ENCODE results near the gene LIPM. TPM values are rescaled to one million over a fixed set of nuclear protein-coding genes. Genes with fewer than 3 reads are reported as not detected.
A peak's percentile ranks its signal among the peaks of the same experiment; 100 is the strongest.

The LIPM gene
- total and polyA plus RNA-seq, 2 of the 13 experiments (the other 11 are each of a cell fraction or from before 2014, with no cell fraction given): not detected

- no peak for TF ChIP-seq ZNF800 (CRISPR knock-in tag; IDR thresholded peaks at IDR 0.05)
- TF ChIP-seq GFI1 (CRISPR knock-in tag; IDR thresholded peaks at IDR 0.05; ENCODE audit: borderline replicate concordance): peak; percentile 44; the same call in 1 of the 2 replicates
- no peak for TF ChIP-seq TP53 (CRISPR knock-in tag; conservative IDR thresholded peaks at IDR 0.05)
- no peak for TF ChIP-seq KDM5B (CRISPR knock-in tag; IDR thresholded peaks at IDR 0.05; ENCODE audit: borderline replicate concordance)
- no peak for TF ChIP-seq SP140L (CRISPR knock-in tag; IDR thresholded peaks at IDR 0.05; ENCODE audit: borderline replicate concordance)
- TF ChIP-seq ZNF740 (CRISPR knock-in tag; IDR thresholded peaks at IDR 0.05): no peak
- TF ChIP-seq BORCS8-MEF2B (CRISPR knock-in tag; IDR thresholded peaks at IDR 0.05): no peak
- TF ChIP-seq ZNF501 (CRISPR knock-in tag; IDR thresholded peaks at IDR 0.05): no peak
- TF ChIP-seq U2AF1 (optimal IDR thresholded peaks at IDR 0.05; ENCODE audit: low read depth, low read length): no peak
- TF ChIP-seq DR1 (CRISPR knock-in tag; IDR thresholded peaks at IDR 0.05): no peak
- no peak for TF ChIP-seq AHR (CRISPR knock-in tag; IDR thresholded peaks at IDR 0.05)
Observed at GRCh38 chr10:88792661-88793060, 9.9 kb upstream of the LIPM start (continued).

GRCh38 chr10:88793712-88794299 lies 8.7 kb upstream of the LIPM start:
- no peaks in the 10 kb centered on the region for H3K9me3 ChIP-seq (ENCODE audit: low read length)
- no peak overlapping the region for H3K4me2 ChIP-seq (ENCODE audit: low read depth, low read length)
- CTCF ChIA-PET (ENCODE audit: low intra/inter-chr PET ratio, low total read pairs): no interaction called here
- no peaks in the 10 kb centered on the region for H3K36me3 ChIP-seq (replicated peaks in 1 of 2; ENCODE audit: control insufficient read depth in 1 of 2, insufficient read depth in 2 of 2, low read length in 2 of 2)
- in situ Hi-C loops (cut with HindIII; ENCODE audit: extremely low pct_ligation_motif_present, low pct_unique_long_range_greater_than_20kb) (no loop called here), intact Hi-C loops (cut with micrococcal nuclease; ENCODE audit: unreplicated experiment) (no loop called here)
- 0% methylated on average over 2 of the region's 2 CpGs for WGBS (ENCODE audit: low lambda C conversion rate)
- H3K79me2 ChIP-seq (ENCODE audit: insufficient read depth, low read length): no peaks in the 10 kb centered on the region
- POLR2A ChIA-PET: no interaction called here
- ATAC-seq (no peak), DNase-seq (ENCODE audit: low spot score) (no peak), FAIRE-seq (no peak)
- BruUV-seq (replicated peaks): no TSS peak
- TF ChIP-seq TMF1 (CRISPR knock-in tag; IDR thresholded peaks at IDR 0.05; ENCODE audit: low read depth): no peak
- no peak for TF ChIP-seq MBNL3 (CRISPR knock-in tag; conservative IDR thresholded peaks at IDR 0.05)
- TF ChIP-seq ZNF33A (CRISPR knock-in tag; IDR thresholded peaks at IDR 0.05; ENCODE audit: borderline replicate concordance): no peak
- TF ChIP-seq ZNF296 (CRISPR knock-in tag; conservative IDR thresholded peaks at IDR 0.05): no peak
- TF ChIP-seq DRAP1 (CRISPR knock-in tag; IDR thresholded peaks at IDR 0.05): no peak
- no peaks in the 10 kb centered on the region for H3K27me3 ChIP-seq (ENCODE audit: control insufficient read depth in 1 of 2, insufficient read depth in 2 of 2, low read length in 2 of 2)
- H3K4me1 ChIP-seq (ENCODE audit: insufficient read depth, low read length): no peaks in the 10 kb centered on the region
- H4K20me1 ChIP-seq (ENCODE audit: insufficient read depth, low read length): no peaks in the 10 kb centered on the region
- H3K27ac ChIP-seq (ENCODE audit: extremely low read length, insufficient read depth, low read length): no peak overlapping the region
- H3K4me3 ChIP-seq (replicated peaks in 1 of 3; ENCODE audit: insufficient read depth in 1 of 3, low read depth in 2 of 3, low read length in 3 of 3): no peak overlapping the region
- H2AFZ ChIP-seq (ENCODE audit: low read length): no peak overlapping the region
- H3K9ac ChIP-seq (ENCODE audit: insufficient read depth, low read depth, low read length): no peak overlapping the region
